Neural cell (in vitro differentiated cells): ENCODE data around the gene RBM43.
A peak's percentile ranks its signal among the peaks of the same experiment; 100 is the strongest.

Experiments used
- EP300 ChIP-seq: fragments of 450-650 bp; conservative IDR thresholded peaks from 2 replicates; pipeline ENCODE4 v1.6.1; 2014; ENCODE audit warnings: antibody characterized with exemption, mild to moderate bottlenecking, moderate library complexity; ENCODE audit not compliant: poor library complexity, severe bottlenecking
- MXI1 ChIP-seq: fragments of 450-650 bp; conservative IDR thresholded peaks from 2 replicates; pipeline ENCODE4 v1.6.1; 2014; ENCODE audit warnings: antibody characterized with exemption, mild to moderate bottlenecking; ENCODE audit not compliant: poor library complexity, severe bottlenecking
- POLR2AphosphoS5 ChIP-seq: IDR thresholded peaks from 2 replicates; pipeline ENCODE4 v1.6.1; 2012
- RAD21 ChIP-seq: fragments of 450-650 bp; conservative IDR thresholded peaks from 2 replicates; pipeline ENCODE4 v1.6.1; 2014; ENCODE audit warnings: antibody characterized with exemption, mild to moderate bottlenecking, moderate library complexity
- TAF1 ChIP-seq: IDR thresholded peaks from 2 replicates; pipeline ENCODE4 v1.6.1; 2012; ENCODE audit warnings: low read depth
- TF ChIP-seq, protein P1 (sequence below): fragments of 450-650 bp; IDR thresholded peaks from 2 replicates; pipeline ENCODE4 v1.5.1; 2014; ENCODE audit warnings: antibody characterized with exemption, mild to moderate bottlenecking, moderate library complexity; ENCODE audit not compliant: poor library complexity, severe bottlenecking

DNA sequence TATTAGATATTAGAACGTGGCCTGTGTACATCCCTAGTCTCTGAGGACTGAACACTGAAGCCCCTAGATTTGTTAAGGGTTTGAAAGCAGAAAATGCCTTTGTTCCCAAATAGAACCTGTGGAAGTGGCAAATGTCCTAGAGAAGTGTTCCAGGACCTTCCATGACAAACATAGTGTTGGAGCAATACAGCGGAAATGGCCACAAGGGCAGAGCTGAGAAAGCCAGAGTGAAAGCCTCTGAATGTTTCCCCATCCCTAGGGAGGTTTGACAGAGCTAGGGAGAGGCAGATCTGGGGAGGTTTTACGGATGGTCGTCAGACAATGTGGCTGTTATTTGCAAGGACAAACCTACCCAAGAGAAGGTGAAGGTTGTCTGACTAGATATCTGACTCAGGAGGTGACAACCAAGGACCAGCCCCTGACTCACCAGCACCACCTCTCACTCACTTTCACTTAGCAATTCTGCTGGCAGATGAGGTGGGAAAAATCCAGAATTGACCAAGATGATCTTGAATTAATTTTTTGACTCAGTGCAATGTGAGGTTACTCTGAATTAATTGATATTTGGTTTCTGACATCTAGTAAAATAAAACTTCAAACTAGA is 24.1 kb downstream of the RBM43 start:
- TF ChIP-seq RAD21: no peak
- TF ChIP-seq TAF1: no peak
- TF ChIP-seq, protein P1, sequence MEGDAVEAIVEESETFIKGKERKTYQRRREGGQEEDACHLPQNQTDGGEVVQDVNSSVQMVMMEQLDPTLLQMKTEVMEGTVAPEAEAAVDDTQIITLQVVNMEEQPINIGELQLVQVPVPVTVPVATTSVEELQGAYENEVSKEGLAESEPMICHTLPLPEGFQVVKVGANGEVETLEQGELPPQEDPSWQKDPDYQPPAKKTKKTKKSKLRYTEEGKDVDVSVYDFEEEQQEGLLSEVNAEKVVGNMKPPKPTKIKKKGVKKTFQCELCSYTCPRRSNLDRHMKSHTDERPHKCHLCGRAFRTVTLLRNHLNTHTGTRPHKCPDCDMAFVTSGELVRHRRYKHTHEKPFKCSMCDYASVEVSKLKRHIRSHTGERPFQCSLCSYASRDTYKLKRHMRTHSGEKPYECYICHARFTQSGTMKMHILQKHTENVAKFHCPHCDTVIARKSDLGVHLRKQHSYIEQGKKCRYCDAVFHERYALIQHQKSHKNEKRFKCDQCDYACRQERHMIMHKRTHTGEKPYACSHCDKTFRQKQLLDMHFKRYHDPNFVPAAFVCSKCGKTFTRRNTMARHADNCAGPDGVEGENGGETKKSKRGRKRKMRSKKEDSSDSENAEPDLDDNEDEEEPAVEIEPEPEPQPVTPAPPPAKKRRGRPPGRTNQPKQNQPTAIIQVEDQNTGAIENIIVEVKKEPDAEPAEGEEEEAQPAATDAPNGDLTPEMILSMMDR: peak; percentile 16
- TF ChIP-seq POLR2AphosphoS5: no peak
- no peak for TF ChIP-seq MXI1
- no peak for TF ChIP-seq EP300
